ENCODE data around the gene PCDHGA1.
A peak's percentile ranks its signal among the peaks of the same experiment; 100 is the strongest.
"Not testable (repeated sequence)": the region's sequence is repeated elsewhere in the genome, so short reads cannot be mapped to it uniquely, and the experiment has no call there.

PCDHGA1 gene

DNA sequence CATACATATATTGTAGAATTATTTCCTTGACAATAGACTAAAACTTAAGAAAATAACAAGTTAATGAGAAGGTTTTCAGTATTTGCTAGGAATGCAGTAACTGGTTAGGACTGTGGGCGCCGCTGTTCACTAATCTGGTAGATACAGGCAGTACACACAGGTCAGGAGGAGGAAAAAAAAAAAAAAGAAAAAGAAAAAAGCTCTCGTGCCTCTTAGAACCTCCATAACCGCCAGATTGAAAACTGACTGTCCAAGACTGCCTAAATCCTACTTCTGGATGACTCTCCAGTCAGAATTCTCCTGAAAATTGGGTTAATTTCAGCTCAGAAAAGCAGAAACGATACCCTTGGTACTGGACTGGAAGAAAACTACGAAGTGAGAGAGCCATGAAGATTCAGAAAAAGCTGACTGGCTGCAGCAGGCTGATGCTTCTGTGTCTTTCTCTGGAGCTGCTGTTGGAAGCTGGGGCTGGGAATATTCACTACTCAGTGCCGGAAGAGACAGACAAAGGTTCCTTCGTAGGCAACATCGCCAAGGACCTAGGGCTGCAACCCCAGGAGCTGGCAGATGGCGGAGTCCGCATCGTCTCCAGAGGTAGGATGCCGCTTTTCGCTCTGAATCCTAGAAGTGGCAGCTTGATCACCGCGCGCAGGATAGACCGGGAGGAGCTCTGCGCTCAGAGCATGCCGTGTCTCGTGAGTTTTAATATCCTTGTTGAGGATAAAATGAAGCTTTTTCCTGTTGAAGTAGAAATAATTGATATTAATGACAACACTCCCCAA lies at the start of gene PCDHGA1:
PCDHGA1 (plus strand) TSS at position 216 of the 782 bp plus-strand sequence.
- Mint-ChIP-seq H3K36me3 (ENCODE audit: low read depth) (peaks cover 5% of the 10 kb centered on the region), H3K4me3 (peak within 1 kb of the TSS; percentile 28), H3K9me3 (peaks cover 30% of the 10 kb centered on the region), H3K27ac (no peak within 1 kb of the TSS), H3K27me3 (ENCODE audit: low read depth) (peaks cover 37% of the 10 kb centered on the region), H3K4me1 (ENCODE audit: low read depth) (peaks cover 9% of the 10 kb centered on the region)
- no peak for DNase-seq (ENCODE audit: low spot score)

GRCh38 chr5:141298376-141298775 lies 31.9 kb upstream of the PCDHGA1 start:
- H3K36me3 Mint-ChIP-seq (ENCODE audit: low read depth) = peaks cover 3% of the 10 kb centered on the region
- H3K4me1 Mint-ChIP-seq (ENCODE audit: low read depth) = no peaks in the 10 kb centered on the region
- H3K27me3 Mint-ChIP-seq (ENCODE audit: low read depth) = no peaks in the 10 kb centered on the region
- H3K4me3 Mint-ChIP-seq = no peak overlapping the region
- peaks cover 69% of the 10 kb centered on the region for H3K9me3 Mint-ChIP-seq
- H3K27ac Mint-ChIP-seq = no peak overlapping the region
- no peak for DNase-seq (ENCODE audit: low spot score)

GRCh38 chr5:141303756-141304155 lies 26.6 kb upstream of the PCDHGA1 start, which contains the start of gene SLC25A2:
Gene SLC25A2 (minus strand): TSS chr5:141304049. CDS start chr5:141303865, 184 bp downstream.
- H3K4me1 Mint-ChIP-seq (ENCODE audit: low read depth) = no peaks in the 10 kb centered on the region
- H3K9me3 Mint-ChIP-seq = peaks cover 80% of the 10 kb centered on the region
- H3K27ac Mint-ChIP-seq = no peak within 1 kb of the TSS
- H3K4me3 Mint-ChIP-seq = no peak within 1 kb of the TSS
- H3K27me3 Mint-ChIP-seq (ENCODE audit: low read depth) = no peaks in the 10 kb centered on the region
- H3K36me3 Mint-ChIP-seq (ENCODE audit: low read depth) = peaks cover 1% of the 10 kb centered on the region
- no peak for DNase-seq (ENCODE audit: low spot score)

DNA sequence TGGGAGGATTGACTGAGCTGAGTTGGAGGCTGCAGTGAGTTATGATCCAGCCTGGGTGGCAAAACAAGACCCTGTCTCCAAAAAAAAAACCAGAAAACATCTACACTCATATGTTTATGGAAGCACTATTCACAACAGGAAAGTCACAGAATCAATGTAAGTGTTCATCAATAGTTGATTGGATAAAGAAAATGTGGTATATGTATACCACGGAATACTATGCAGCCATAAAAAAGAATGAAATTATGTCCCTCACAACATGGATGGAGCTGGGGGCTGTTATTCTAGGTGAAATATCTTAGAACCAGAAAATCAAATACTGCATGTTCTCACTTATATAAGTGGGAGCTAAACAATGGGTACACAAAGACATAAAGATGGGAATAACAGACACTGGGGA lies 23.7 kb upstream of the PCDHGA1 start:
- Mint-ChIP-seq H3K4me3 (no peak overlapping the region), H3K36me3 (ENCODE audit: low read depth) (peaks cover 1% of the 10 kb centered on the region), H3K9me3 (peaks cover 69% of the 10 kb centered on the region)

GRCh38 chr5:141313711-141314110 lies 16.6 kb upstream of the PCDHGA1 start:
- Mint-ChIP-seq H3K4me3 (no peak overlapping the region), H3K27me3 (ENCODE audit: low read depth) (no peaks in the 10 kb centered on the region), H3K9me3 (peaks cover 63% of the 10 kb centered on the region), H3K4me1 (ENCODE audit: low read depth) (peaks cover 2% of the 10 kb centered on the region), H3K36me3 (ENCODE audit: low read depth) (peaks cover 43% of the 10 kb centered on the region), H3K27ac (no peak overlapping the region)
- DNase-seq (ENCODE audit: low spot score) = no peak

More for the DNA sequence above, 23.7 kb upstream of the PCDHGA1 start:
- H3K27ac Mint-ChIP-seq = no peak overlapping the region
- no peak for DNase-seq (ENCODE audit: low spot score)
- no peaks in the 10 kb centered on the region for H3K4me1 Mint-ChIP-seq (ENCODE audit: low read depth)
- H3K27me3 Mint-ChIP-seq (ENCODE audit: low read depth) = no peaks in the 10 kb centered on the region

- H3K27me3 Mint-ChIP-seq (ENCODE audit: low read depth); H3K27ac Mint-ChIP-seq; DNase-seq (ENCODE audit: low spot score); H3K4me3 Mint-ChIP-seq: not testable (repeated sequence)
- Mint-ChIP-seq H3K4me1 (ENCODE audit: low read depth) (peaks cover 19% of the 10 kb centered on the region), H3K9me3 (peaks cover 74% of the 10 kb centered on the region), H3K36me3 (ENCODE audit: low read depth) (peaks cover 70% of the 10 kb centered on the region)
Observed at GRCh38 chr5:141316963-141317362, 13.4 kb upstream of the PCDHGA1 start.

GRCh38 chr5:141319202-141319601 lies 11.1 kb upstream of the PCDHGA1 start:
- peak overlapping the region; percentile 98 for H3K4me3 Mint-ChIP-seq
- no peak for DNase-seq (ENCODE audit: low spot score)
- H3K27me3 Mint-ChIP-seq (ENCODE audit: low read depth) = peaks cover 2% of the 10 kb centered on the region
- peaks cover 20% of the 10 kb centered on the region for H3K4me1 Mint-ChIP-seq (ENCODE audit: low read depth)
- H3K27ac Mint-ChIP-seq = no peak overlapping the region
- peaks cover 66% of the 10 kb centered on the region for H3K9me3 Mint-ChIP-seq
- peaks cover 59% of the 10 kb centered on the region for H3K36me3 Mint-ChIP-seq (ENCODE audit: low read depth)

- H3K27ac Mint-ChIP-seq = peak overlapping the region; percentile 98
- H3K27me3 Mint-ChIP-seq (ENCODE audit: low read depth) = peaks cover 2% of the 10 kb centered on the region
- H3K9me3 Mint-ChIP-seq = peaks cover 63% of the 10 kb centered on the region
- peaks cover 58% of the 10 kb centered on the region for H3K36me3 Mint-ChIP-seq (ENCODE audit: low read depth)
- no peak for DNase-seq (ENCODE audit: low spot score)
- H3K4me3 Mint-ChIP-seq = peak overlapping the region; percentile 98
- peaks cover 20% of the 10 kb centered on the region for H3K4me1 Mint-ChIP-seq (ENCODE audit: low read depth)
Observed at GRCh38 chr5:141319699-141320098, 10.6 kb upstream of the PCDHGA1 start.

DNA sequence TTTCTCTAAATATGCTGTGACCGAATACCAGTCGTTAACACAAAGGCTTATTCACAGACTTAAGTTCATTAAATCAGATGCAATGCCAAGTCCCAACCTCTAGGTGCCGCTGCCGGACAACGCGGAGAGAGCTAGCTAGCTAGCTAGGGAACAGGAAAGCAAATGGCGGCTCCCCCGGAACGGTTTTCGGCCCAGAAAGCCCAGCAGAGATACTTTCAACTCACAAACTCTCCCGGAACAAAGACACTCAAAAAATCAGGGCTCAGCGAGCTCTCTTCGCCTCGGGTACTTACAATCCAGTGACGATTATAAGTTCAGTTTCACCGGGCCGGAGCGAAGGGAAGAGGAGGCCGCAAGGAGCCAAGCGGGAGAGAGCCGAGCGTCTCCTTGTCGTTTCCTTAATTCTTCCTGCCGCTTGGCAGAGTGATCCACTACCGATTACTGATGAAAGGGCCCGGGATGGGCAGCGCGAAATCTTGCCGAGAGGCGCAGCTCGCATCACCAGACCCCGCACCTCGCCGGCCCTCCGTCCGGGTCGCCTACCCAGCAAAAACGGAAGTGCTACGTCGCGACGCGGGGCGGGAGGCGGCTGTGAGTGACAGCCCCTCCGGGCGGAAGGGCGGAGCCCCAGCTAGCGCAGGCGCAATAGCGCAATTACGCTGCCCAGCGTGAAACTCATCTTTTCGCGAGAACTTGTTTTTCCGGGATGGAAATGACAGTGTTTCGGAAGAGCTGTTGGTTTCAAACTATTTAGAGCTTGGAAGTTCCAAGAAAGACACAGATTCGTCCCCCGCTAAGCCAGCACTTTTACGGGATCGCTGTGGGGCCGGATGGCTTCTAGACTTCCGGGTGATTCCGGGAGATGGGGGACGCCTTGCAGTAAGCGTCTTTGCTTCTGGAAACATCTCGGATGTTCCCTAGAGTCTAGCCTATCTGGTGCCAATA lies 9.8 kb upstream of the PCDHGA1 start, which contains the start of gene TAF7:
TAF7 (minus strand) TSS at position 560 of the 945 bp plus-strand sequence. CDS start 740 bp downstream, outside the sequence.
- peaks cover 2% of the 10 kb centered on the region for H3K27me3 Mint-ChIP-seq (ENCODE audit: low read depth)
- peaks cover 20% of the 10 kb centered on the region for H3K4me1 Mint-ChIP-seq (ENCODE audit: low read depth)
- peak within 1 kb of the TSS; percentile 98 for H3K4me3 Mint-ChIP-seq
- peak; percentile 91 for DNase-seq (ENCODE audit: low spot score)
- H3K36me3 Mint-ChIP-seq (ENCODE audit: low read depth) = peaks cover 50% of the 10 kb centered on the region
- peaks cover 58% of the 10 kb centered on the region for H3K9me3 Mint-ChIP-seq
- H3K27ac Mint-ChIP-seq = peak within 1 kb of the TSS; percentile 98

DNA sequence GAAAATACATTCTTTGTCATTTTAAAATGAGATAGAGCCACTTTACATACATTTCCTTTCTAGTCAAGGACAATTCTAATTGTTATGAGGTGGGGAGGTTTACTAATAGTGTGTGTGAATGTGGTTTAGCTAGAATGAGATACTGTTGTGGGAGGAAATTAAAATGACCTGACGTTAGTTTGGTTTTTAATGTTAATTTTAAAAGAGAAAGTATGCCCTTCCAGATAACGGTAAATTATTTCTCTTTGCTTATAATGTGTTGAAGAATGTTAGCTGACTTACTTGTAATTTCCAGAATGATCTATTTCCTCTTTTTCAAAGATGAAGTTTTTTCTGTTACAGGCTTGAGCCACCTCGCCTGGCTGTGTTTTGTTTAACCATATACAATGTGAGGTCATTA lies 8.1 kb upstream of the PCDHGA1 start:
- Mint-ChIP-seq H3K9me3 (peaks cover 59% of the 10 kb centered on the region), H3K27ac (no peak overlapping the region), H3K4me1 (ENCODE audit: low read depth) (peaks cover 29% of the 10 kb centered on the region), H3K27me3 (ENCODE audit: low read depth) (peaks cover 2% of the 10 kb centered on the region), H3K36me3 (ENCODE audit: low read depth) (peaks cover 39% of the 10 kb centered on the region), H3K4me3 (peak overlapping the region; percentile 34)
- no peak for DNase-seq (ENCODE audit: low spot score)

- Mint-ChIP-seq H3K27ac (peak overlapping the region; percentile 87), H3K4me1 (ENCODE audit: low read depth) (peaks cover 14% of the 10 kb centered on the region), H3K9me3 (peaks cover 34% of the 10 kb centered on the region), H3K4me3 (peak overlapping the region; percentile 95), H3K27me3 (ENCODE audit: low read depth) (peaks cover 11% of the 10 kb centered on the region), H3K36me3 (ENCODE audit: low read depth) (peaks cover 8% of the 10 kb centered on the region)
- peak; percentile 66 for DNase-seq (ENCODE audit: low spot score)
Observed at GRCh38 chr5:141326088-141326854, 4.0 kb upstream of the PCDHGA1 start.

DNA sequence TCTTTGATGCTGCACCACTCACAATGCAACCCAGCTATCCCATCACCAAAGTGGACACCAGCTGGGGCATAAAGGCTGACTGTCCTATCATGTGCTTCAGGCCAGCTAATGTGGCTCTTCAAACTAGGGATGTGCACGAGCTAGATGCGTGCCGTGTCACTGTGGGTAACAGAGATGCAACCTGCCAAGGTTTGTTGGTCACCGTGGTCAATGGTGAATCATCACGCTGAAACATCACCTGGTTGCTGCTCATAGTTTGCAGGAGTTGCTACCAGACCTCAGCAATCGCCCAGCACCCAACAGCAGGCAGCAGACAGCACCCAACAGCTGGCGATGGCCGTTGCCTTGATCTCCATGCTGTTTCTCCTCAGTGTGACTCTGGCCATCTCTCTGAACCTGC lies 2.1 kb upstream of the PCDHGA1 start:
- no peak overlapping the region for H3K4me3 Mint-ChIP-seq
- peaks cover 32% of the 10 kb centered on the region for H3K9me3 Mint-ChIP-seq
- no peak for DNase-seq (ENCODE audit: low spot score)
- H3K36me3 Mint-ChIP-seq (ENCODE audit: low read depth) = peaks cover 3% of the 10 kb centered on the region
- H3K27me3 Mint-ChIP-seq (ENCODE audit: low read depth) = peaks cover 20% of the 10 kb centered on the region
- no peak overlapping the region for H3K27ac Mint-ChIP-seq
- H3K4me1 Mint-ChIP-seq (ENCODE audit: low read depth) = peaks cover 9% of the 10 kb centered on the region

- Mint-ChIP-seq H3K27me3 (ENCODE audit: low read depth) (peaks cover 50% of the 10 kb centered on the region), H3K9me3 (peaks cover 27% of the 10 kb centered on the region)
- not testable (repeated sequence) for DNase-seq (ENCODE audit: low spot score); H3K27ac Mint-ChIP-seq; H3K4me3 Mint-ChIP-seq; H3K36me3 Mint-ChIP-seq (ENCODE audit: low read depth); H3K4me1 Mint-ChIP-seq (ENCODE audit: low read depth)
Observed at GRCh38 chr5:141332571-141332970, 2.3 kb downstream of the PCDHGA1 start.
